Measurements from ENCODE around the gene USP1.

GRCh38 chr1:62425041-62425440 is 11.8 kb upstream of the USP1 start:
- TF ChIP-seq GATA2 (IDR thresholded peaks at IDR 0.05; ENCODE audit: low read depth, low read length) (no peak), GATA3 (IDR thresholded peaks at IDR 0.05; ENCODE audit: low read depth, low read length) (no peak)
